Measurements from ENCODE around the gene TBPL2. TPM values are rescaled to one million over a fixed set of nuclear protein-coding genes. Genes with fewer than 3 reads are reported as not detected.
"Not testable (repeated sequence)": the region's sequence is repeated elsewhere in the genome, so short reads cannot be mapped to it uniquely, and the experiment has no call there.

TBPL2 gene
- total RNA-seq: not detected

- Histone ChIP-seq H3K27me3 (no peaks in the 10 kb centered on the region), H3K36me3 (no peaks in the 10 kb centered on the region), H3K9me3 (no peaks in the 10 kb centered on the region), H3K27ac (no peak within 1 kb of the TSS), H3K4me1 (no peaks in the 10 kb centered on the region), H3K4me3 (no peak within 1 kb of the TSS)
- intact Hi-C loops (cut with DNase I): no loop called here
- TF ChIP-seq, protein P1, sequence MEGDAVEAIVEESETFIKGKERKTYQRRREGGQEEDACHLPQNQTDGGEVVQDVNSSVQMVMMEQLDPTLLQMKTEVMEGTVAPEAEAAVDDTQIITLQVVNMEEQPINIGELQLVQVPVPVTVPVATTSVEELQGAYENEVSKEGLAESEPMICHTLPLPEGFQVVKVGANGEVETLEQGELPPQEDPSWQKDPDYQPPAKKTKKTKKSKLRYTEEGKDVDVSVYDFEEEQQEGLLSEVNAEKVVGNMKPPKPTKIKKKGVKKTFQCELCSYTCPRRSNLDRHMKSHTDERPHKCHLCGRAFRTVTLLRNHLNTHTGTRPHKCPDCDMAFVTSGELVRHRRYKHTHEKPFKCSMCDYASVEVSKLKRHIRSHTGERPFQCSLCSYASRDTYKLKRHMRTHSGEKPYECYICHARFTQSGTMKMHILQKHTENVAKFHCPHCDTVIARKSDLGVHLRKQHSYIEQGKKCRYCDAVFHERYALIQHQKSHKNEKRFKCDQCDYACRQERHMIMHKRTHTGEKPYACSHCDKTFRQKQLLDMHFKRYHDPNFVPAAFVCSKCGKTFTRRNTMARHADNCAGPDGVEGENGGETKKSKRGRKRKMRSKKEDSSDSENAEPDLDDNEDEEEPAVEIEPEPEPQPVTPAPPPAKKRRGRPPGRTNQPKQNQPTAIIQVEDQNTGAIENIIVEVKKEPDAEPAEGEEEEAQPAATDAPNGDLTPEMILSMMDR (IDR thresholded peaks at IDR 0.05): no peak
- no peak for DNase-seq (ENCODE audit: low spot score in 2 of 2)
Observed at GRCh38 chr14:55440385-55440784, at the start of gene TBPL2. TBPL2 (minus strand) TSS chr14:55440616; CDS start chr14:55440449, 167 bp downstream.

DNA sequence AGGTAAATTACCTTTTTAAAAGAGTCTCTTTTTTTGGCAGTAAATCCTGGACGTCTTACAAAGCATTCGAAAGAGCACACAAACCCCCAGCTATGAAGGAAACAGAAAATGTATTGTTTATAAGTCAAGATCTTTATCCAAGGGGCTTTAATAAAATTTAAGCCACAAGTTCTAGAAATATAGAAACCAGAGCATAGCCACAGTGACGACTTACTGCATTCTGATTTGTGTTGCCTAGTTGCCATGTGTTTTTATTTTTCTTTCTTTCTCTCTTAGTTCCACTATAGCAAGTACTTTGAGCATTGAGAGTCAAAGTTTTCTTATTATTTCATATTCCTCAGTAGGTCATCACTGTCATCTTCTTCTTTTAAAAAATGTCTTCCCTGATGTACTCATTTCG lies 47.8 kb upstream of the TBPL2 start:
- Histone ChIP-seq H3K9me3 (no peaks in the 10 kb centered on the region), H3K27me3 (no peaks in the 10 kb centered on the region), H3K27ac (no peak overlapping the region), H3K4me3 (no peak overlapping the region), H3K4me1 (no peaks in the 10 kb centered on the region), H3K36me3 (no peaks in the 10 kb centered on the region)
- DNase-seq (ENCODE audit: low spot score in 2 of 2): no peak
- TF ChIP-seq, protein P1 (IDR thresholded peaks at IDR 0.05): no peak
- intact Hi-C loops (cut with DNase I): no loop called here

DNA sequence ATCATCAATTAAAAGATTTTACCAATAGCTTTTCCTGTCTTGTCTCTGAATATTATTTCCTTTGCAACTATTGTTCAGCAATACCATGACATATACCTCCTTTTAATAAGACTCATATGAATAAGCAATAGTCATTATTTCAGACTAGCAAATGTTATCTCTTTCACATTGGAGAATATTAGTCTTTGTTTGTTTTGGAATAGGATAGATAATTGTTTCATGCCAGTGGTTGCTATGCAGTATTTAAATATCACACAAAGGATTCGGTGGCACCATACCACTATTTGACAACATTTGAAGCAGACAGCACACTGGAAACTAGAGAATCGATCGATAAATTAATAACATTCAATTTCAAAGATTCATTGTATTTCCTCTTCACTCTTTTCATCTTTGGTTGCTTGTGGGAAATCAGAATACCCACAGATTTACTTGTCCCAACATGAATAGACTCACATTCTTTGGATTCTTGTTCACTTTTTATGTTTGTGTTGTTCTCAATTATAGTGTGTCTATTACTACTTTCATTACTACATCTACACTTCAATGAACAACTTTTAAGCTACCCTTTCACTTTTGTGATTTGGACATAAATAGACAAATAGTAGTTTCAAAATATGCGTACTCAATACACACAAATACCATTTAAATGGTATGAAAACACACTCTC lies 42.7 kb upstream of the TBPL2 start:
- intact Hi-C loops (cut with DNase I): no loop called here
- TF ChIP-seq, protein P1 (IDR thresholded peaks at IDR 0.05): no peak
- no peaks in the 10 kb centered on the region for H3K4me1 ChIP-seq
- H3K4me3 ChIP-seq: no peak overlapping the region
- DNase-seq (ENCODE audit: low spot score in 2 of 2): no peak
- no peak overlapping the region for H3K27ac ChIP-seq
- H3K9me3 ChIP-seq: no peaks in the 10 kb centered on the region
- H3K27me3 ChIP-seq: no peaks in the 10 kb centered on the region
- no peaks in the 10 kb centered on the region for H3K36me3 ChIP-seq

- H3K4me1 ChIP-seq: no peaks in the 10 kb centered on the region
- no peaks in the 10 kb centered on the region for H3K27me3 ChIP-seq
- H3K4me3 ChIP-seq: no peak overlapping the region
- H3K9me3 ChIP-seq: no peaks in the 10 kb centered on the region
- no peak overlapping the region for H3K27ac ChIP-seq
- no peak for DNase-seq (ENCODE audit: low spot score in 2 of 2)
- H3K36me3 ChIP-seq: no peaks in the 10 kb centered on the region
- intact Hi-C loops (cut with DNase I): no loop called here
- TF ChIP-seq, protein P1 (IDR thresholded peaks at IDR 0.05): no peak
Observed at GRCh38 chr14:55481769-55482168, 41.4 kb upstream of the TBPL2 start.

DNA sequence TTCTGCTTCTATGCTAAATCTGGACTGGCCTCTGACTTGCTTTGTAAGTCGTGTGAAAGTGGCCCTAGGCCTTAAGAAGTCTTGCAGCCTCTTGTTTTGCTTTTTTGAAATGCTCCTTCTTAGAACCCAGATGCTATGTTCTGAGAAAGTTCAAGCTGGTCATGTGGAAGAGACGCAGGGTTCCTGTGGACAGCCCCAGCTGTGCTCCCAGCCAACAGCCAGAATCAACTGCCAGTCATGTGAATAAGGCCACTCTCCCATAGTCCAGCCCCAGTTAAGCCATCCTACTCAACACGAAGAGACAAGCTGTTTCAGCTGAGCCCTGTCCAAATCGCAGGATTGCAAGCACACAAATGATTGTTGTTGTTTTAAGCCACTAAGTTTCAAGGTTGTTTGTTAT lies 37.3 kb upstream of the TBPL2 start:
- Histone ChIP-seq H3K4me1 (no peaks in the 10 kb centered on the region), H3K27me3 (no peaks in the 10 kb centered on the region), H3K4me3 (no peak overlapping the region), H3K36me3 (no peaks in the 10 kb centered on the region), H3K9me3 (no peaks in the 10 kb centered on the region), H3K27ac (no peak overlapping the region)
- TF ChIP-seq, protein P1 (IDR thresholded peaks at IDR 0.05): no peak
- intact Hi-C loops (cut with DNase I): no loop called here
- DNase-seq (ENCODE audit: low spot score in 2 of 2): no peak

GRCh38 chr14:55476448-55476847 lies 36.0 kb upstream of the TBPL2 start:
- H3K27ac ChIP-seq; H3K4me3 ChIP-seq; H3K4me1 ChIP-seq; H3K36me3 ChIP-seq; H3K27me3 ChIP-seq; DNase-seq (ENCODE audit: low spot score in 2 of 2); intact Hi-C loops (cut with DNase I); H3K9me3 ChIP-seq: not testable (repeated sequence)

Measured in ascending aorta (tissue), 2 donors.